Globus pallidus (tissue), 1 donor: ENCODE measurements around the gene HARS2.
A peak's percentile ranks its signal among the peaks of the same experiment; 100 is the strongest.
"Not testable (repeated sequence)": the region's sequence is repeated elsewhere in the genome, so short reads cannot be mapped to it uniquely, and the experiment has no call there.

Experiments
- DNase-seq: peaks from one replicate; pipeline ENCODE4 v3.0.0-alpha.2; 2015; ENCODE audit warnings: low spot score

The HARS2 gene

GRCh38 chr5:140690941-140691924 lies at the start of gene HARS2, which contains the start of gene HARS1:
Gene HARS2, plus strand, starts transcription at chr5:140691455. Its CDS starts 194 bp downstream, at chr5:140691649.
Gene HARS1, minus strand, starts transcription at chr5:140691370. Its CDS starts 66 bp downstream, at chr5:140691304.
- peak; percentile 89 for DNase-seq

- DNase-seq = no peak
These were observed 49.5 kb upstream of the HARS2 start for GRCh38 chr5:140641716-140642115.

- no peak for DNase-seq
These were observed 48.5 kb upstream of the HARS2 start for GRCh38 chr5:140642718-140643117.

- no peak for DNase-seq
These were observed 44.2 kb upstream of the HARS2 start for GRCh38 chr5:140647042-140647419.

- DNase-seq = no peak
These were observed 32.4 kb upstream of the HARS2 start for GRCh38 chr5:140658870-140659269.

- DNase-seq = not testable (repeated sequence)
These were observed 30.9 kb upstream of the HARS2 start for GRCh38 chr5:140660371-140660770.

GRCh38 chr5:140664030-140664358 lies 27.3 kb upstream of the HARS2 start:
- DNase-seq = no peak

GRCh38 chr5:140664359-140665119 lies 26.7 kb upstream of the HARS2 start, which contains the start of gene WDR55:
Gene WDR55, plus strand, starts transcription at chr5:140664904. Its CDS starts 9 bp downstream, at chr5:140664913.
- peak; percentile 95 for DNase-seq

GRCh38 chr5:140671035-140671434 lies 20.2 kb upstream of the HARS2 start:
- not testable (repeated sequence) for DNase-seq

- no peak for DNase-seq
These were observed 19.7 kb upstream of the HARS2 start for GRCh38 chr5:140671472-140672125.

GRCh38 chr5:140672455-140673186 lies 18.6 kb upstream of the HARS2 start:
- peak; percentile 13 for DNase-seq

- no peak for DNase-seq
These were observed 17.9 kb upstream of the HARS2 start, which contains the start of gene DND1 for GRCh38 chr5:140673187-140673976. Gene DND1, minus strand, starts transcription at chr5:140673576. Its CDS starts 34 bp downstream, at chr5:140673542.

- no peak for DNase-seq
These were observed 17.0 kb upstream of the HARS2 start for GRCh38 chr5:140674211-140674610.

GRCh38 chr5:140674629-140675028 lies 16.6 kb upstream of the HARS2 start:
- no peak for DNase-seq

GRCh38 chr5:140677947-140678346 lies 13.3 kb upstream of the HARS2 start:
- no peak for DNase-seq

- DNase-seq = no peak
These were observed 12.3 kb upstream of the HARS2 start for GRCh38 chr5:140678993-140679392.

GRCh38 chr5:140690376-140690932 lies 801 bp upstream of the HARS2 start:
- no peak for DNase-seq

- no peak for DNase-seq
These were observed 3.0 kb downstream of the HARS2 start for GRCh38 chr5:140694276-140694675.

GRCh38 chr5:140696891-140697492 lies 5.7 kb downstream of the HARS2 start:
- no peak for DNase-seq
